HG03460 (cell line): Measurements from ENCODE around the gene ZNF99.
"Not testable (repeated sequence)": the region's sequence is repeated elsewhere in the genome, so short reads cannot be mapped to it uniquely, and the experiment has no call there.

Experiments used
- ATAC-seq: cut with Tn5 transposase; IDR thresholded peaks from one replicate; pipeline ENCODE4 v1.9.1; 2021; ENCODE audit not compliant: unreplicated experiment

The ZNF99 gene

DNA sequence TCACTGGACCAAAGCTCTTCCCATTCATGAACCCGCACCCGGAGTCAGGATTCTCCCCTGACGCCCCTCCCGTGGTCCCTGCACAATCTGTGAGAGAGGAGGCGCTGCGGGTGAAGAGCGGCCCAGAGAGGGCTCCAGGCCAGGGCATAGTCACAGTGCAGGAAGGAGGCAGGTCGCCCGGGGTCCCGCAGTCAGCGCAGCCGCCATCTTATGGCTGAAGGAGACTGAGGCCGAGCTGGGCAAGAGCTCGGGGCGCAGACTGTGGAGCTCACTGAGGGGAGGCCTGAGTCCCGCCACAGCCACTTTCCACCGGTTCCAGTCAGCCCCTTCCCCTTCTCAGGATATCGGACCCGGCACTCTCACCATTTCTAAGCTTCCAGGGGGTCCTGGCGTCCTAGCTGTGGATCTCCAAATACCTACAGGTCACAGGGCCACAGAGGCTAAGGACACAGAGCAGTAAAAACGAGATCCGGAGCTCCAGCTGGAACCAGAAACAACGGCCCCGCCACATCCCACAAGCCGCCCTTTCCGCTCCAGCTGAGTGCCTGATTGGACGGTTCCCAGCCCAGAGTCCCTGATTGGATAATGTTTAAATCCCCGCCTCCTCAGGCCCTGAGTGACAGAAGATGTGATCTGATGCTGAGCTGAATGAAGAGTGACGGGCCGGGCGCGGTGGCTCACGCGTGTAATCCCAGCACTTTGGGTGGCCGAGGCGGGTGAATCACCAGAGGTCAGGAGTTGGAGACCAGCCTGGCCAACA is at the start of gene ZNF99:
ZNF99 (minus strand) TSS at position 501 of the 760 bp plus-strand sequence; CDS start at position 366, 135 bp downstream.
- ATAC-seq, result no peak

- no peak for ATAC-seq
Measured at GRCh38 chr19:22832031-22832762, 48.2 kb upstream of the ZNF99 start, which contains the start of gene ZNF723. TSS of gene ZNF723 (plus strand) at chr19:22832291. CDS start at chr19:22832380, 89 bp downstream.

DNA sequence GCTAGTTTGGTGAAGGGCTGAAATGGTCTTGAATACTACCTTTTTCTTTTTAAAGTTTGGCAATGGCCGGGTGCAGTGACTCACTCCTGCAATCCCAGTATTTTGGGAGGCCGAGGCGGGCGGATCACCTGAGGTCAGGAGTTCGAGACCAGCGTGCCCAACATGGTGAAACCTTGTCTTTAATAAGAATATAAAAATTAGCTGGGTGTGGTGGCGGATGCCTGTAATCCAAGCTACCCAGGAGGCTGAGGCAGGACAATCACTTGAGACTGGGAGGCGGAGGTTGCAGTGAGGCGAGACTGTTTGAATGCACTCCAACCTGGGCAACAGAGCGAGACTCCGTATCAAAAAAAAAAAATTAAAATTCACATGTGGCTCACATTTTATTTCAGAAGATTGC is 47.3 kb upstream of the ZNF99 start:
- ATAC-seq, result no peak

- ATAC-seq, result no peak
Measured at GRCh38 chr19:22814124-22814523, 30.2 kb upstream of the ZNF99 start.

- no peak for ATAC-seq
Measured at GRCh38 chr19:22807061-22807835, 23.3 kb upstream of the ZNF99 start.

GRCh38 chr19:22806418-22806817 is 22.5 kb upstream of the ZNF99 start:
- no peak for ATAC-seq

DNA sequence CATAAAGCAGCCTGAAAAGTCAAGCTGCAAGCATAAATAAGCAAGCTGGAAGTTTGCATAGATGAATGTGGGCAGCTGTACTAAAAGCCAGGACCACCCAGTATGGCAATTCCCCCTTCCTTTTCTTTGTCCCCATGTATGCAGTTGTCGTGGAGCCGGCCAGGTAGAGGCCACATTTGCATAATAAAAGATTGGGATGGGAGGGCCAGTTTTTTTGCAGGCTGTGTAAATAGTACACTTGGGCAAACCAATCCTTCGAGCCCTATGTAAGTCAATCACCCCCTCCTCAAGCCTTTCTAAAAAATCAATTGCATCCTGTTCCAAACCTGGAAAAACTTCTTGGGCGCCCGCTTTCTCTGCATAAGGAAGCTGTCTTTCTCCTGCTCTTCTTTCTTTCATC is 13.1 kb upstream of the ZNF99 start:
- no peak for ATAC-seq

DNA sequence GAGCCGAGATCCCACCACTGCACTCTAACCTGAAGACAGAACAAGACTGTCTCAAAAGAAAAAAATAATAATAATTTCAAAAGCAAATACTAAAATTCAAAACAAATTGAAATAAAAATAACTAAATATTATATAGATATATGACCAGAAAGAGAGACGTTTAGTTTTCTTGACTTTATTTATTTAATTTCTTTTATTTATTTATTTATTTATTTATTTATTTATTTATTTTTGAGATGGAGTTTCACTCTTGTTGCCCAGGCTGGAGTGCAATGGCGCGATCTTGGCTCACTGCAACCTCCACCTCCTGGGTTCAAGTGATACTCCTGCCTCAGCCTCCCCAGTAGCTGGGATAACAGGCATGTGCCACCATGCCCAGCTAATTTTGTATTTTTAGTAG is 8.9 kb upstream of the ZNF99 start:
- ATAC-seq, result not testable (repeated sequence)

- ATAC-seq, result no peak
Measured at GRCh38 chr19:22735911-22736645, 47.9 kb downstream of the ZNF99 start.

GRCh38 chr19:22733691-22734090 is 50.3 kb downstream of the ZNF99 start:
- ATAC-seq, result no peak

- not testable (repeated sequence) for ATAC-seq
Measured at GRCh38 chr19:22728214-22728613, 55.7 kb downstream of the ZNF99 start.

DNA sequence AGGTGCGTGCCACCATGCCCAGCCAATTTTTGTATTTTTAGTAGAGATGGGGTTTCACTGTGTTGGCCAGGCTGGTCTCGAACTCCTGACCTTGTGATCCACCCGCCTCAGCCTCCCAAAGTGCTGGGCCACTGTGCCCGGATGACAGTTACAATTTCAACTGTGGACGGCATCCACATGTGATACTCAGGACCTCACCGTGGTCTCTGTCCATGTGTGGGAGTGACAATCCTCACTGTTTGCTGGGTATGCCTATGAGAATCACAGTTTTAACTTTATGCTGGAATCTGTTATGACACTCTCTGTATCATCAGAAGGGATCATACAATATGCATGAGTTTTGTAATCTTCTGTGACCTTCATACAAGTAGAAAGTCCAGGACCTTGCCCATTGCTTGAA is 62.4 kb downstream of the ZNF99 start:
- not testable (repeated sequence) for ATAC-seq

GRCh38 chr19:22708983-22709382 is 75.0 kb downstream of the ZNF99 start:
- ATAC-seq, result no peak

DNA sequence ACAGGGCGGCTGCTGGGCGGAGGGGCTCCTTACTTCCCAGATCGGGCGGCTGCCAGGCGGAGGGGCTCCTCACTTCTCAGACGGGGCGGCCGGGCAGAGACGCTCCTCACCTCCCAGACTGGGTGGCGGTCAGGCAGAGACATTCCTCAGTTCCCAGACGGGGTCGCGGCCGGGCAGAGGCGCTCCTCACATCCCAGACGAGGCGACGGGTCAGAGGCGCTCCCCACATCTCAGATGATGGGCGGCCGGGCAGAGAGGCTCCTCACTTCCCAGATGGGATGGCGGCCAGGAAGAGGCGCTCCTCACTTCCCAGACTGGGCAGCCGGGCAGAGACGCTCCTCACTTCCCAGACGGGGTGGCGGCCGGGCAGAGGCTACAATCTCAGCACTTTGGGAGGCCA is 80.9 kb downstream of the ZNF99 start:
- not testable (repeated sequence) for ATAC-seq

GRCh38 chr19:22702661-22703060 is 81.3 kb downstream of the ZNF99 start:
- ATAC-seq, result not testable (repeated sequence)
